HepG2 (cell line): ENCODE results near the gene SERINC2. TPM values are rescaled to one million over a fixed set of nuclear protein-coding genes. Genes with fewer than 3 reads are reported as not detected.

Experiments used
- ATF4 ChIP-seq, 2 experiments: fragments of 450-650 bp in 1 of 2; sonication (generic) in 1 of 2; formaldehyde crosslinking; IDR thresholded peaks; 2 replicates each; pipeline versions ENCODE4 v1.5.0 to v1.8.0; 2020 to 2022; ENCODE audit warnings: mild to moderate bottlenecking in 1 of 2, missing genetic modification reagents in 1 of 2
- ATRX ChIP-seq: sonication (generic); formaldehyde crosslinking; IDR thresholded peaks from 2 replicates; pipeline ENCODE4 v1.4.0; 2020; ENCODE audit warnings: missing genetic modification reagents, borderline replicate concordance
- BCLAF1 ChIP-seq: fragments of 450-650 bp; IDR thresholded peaks from 2 replicates; pipeline ENCODE4 v1.6.1; 2017; ENCODE audit warnings: mild to moderate bottlenecking
- BRCA1 ChIP-seq: sonication (generic); formaldehyde crosslinking; IDR thresholded peaks from 2 replicates; pipeline ENCODE4 v1.4.0; 2020; ENCODE audit warnings: missing genetic modification reagents
- BRD4 ChIP-seq: sonication (generic); formaldehyde crosslinking; IDR thresholded peaks from 2 replicates; pipeline ENCODE4 v1.4.0; 2020; ENCODE audit warnings: missing genetic modification reagents
- HNF4A ChIP-seq: sonication (generic); formaldehyde crosslinking; IDR thresholded peaks from 2 replicates; pipeline ENCODE4 v1.4.0; 2020; ENCODE audit warnings: missing genetic modification reagents
- IRF9 ChIP-seq: sonication (generic); formaldehyde crosslinking; IDR thresholded peaks from 2 replicates; pipeline ENCODE4 v1.8.0; 2022; ENCODE audit warnings: missing genetic modification reagents, mild to moderate bottlenecking, borderline replicate concordance
- NFIB ChIP-seq: sonication (generic); formaldehyde crosslinking; IDR thresholded peaks from 2 replicates; pipeline ENCODE4 v1.9.0; 2021; ENCODE audit warnings: missing genetic modification reagents, mild to moderate bottlenecking, borderline replicate concordance
- RFX5 ChIP-seq: IDR thresholded peaks from 2 replicates; pipeline ENCODE4 v1.6.1; 2011; ENCODE audit warnings: low read depth, low read length, improper control_type of control experiment
- SOX5 ChIP-seq: IDR thresholded peaks from 2 replicates; pipeline ENCODE4 v1.6.1; 2016; ENCODE audit warnings: borderline replicate concordance
- XRCC5 ChIP-seq: fragments of 200-400 bp; formaldehyde crosslinking; optimal IDR thresholded peaks from 2 replicates; pipeline ENCODE3; 2017; ENCODE audit warnings: mild to moderate bottlenecking, low read length
- ZBTB46 ChIP-seq: sonication (generic); formaldehyde crosslinking; IDR thresholded peaks from 2 replicates; pipeline ENCODE4 v1.4.0; 2020; ENCODE audit warnings: mild to moderate bottlenecking, missing genetic modification reagents, borderline replicate concordance
- ZNF143 ChIP-seq: sonication (generic); formaldehyde crosslinking; IDR thresholded peaks from 2 replicates; pipeline ENCODE4 v1.4.0; 2020; ENCODE audit warnings: missing genetic modification reagents
- ZNF282 ChIP-seq: fragments of 450-650 bp; IDR thresholded peaks from 2 replicates; pipeline ENCODE4 v1.6.1; 2018; ENCODE audit not compliant: partially characterized antibody
- ZNF383 ChIP-seq: sonication (generic); formaldehyde crosslinking; IDR thresholded peaks from 2 replicates; pipeline ENCODE4 v1.4.0; 2020; ENCODE audit warnings: missing genetic modification reagents, mild to moderate bottlenecking, borderline replicate concordance
- ZNF609 ChIP-seq: sonication (generic); formaldehyde crosslinking; IDR thresholded peaks from 2 replicates; pipeline ENCODE4 v1.4.0; 2020; ENCODE audit warnings: mild to moderate bottlenecking, missing genetic modification reagents, borderline replicate concordance
- ZNF639 ChIP-seq: conservative IDR thresholded peaks from 2 replicates; pipeline ENCODE4 v1.6.1; 2018; ENCODE audit warnings: missing genetic modification reagents
- ZNF883 ChIP-seq: sonication (generic); formaldehyde crosslinking; IDR thresholded peaks from 2 replicates; pipeline ENCODE4 v1.5.1; 2020; ENCODE audit warnings: mild to moderate bottlenecking, missing genetic modification reagents; ENCODE audit errors: not compliant biosample characterization
- polyA plus RNA-seq, 8 experiments: library from polyadenylated mRNA; depleted of rRNA in 3 of 8; stranded (reverse) in 7 of 8; unstranded in 1 of 8; fragments of >200 nt; fragmentation: Illumina TruSeq in 4 of 8; extraction: Trizol in 4 of 8; gene quantifications; 2 replicates each; pipeline versions ENCODE4 v1.2.1 to v1.2.3, GENCODE V29; 2011 to 2016; ENCODE audit warnings: low read depth in 4 of 8, missing spikeins in 1 of 8, mixed read lengths in 1 of 8; ENCODE audit not compliant: insufficient read depth in 1 of 8
- total RNA-seq, 5 experiments: library from RNA; depleted of rRNA; stranded (reverse); fragments of >200 nt; fragmentation: Illumina TruSeq; extraction: Trizol; gene quantifications; 2 replicates each; pipeline ENCODE4 v1.2.3, GENCODE V29; 2016; ENCODE audit warnings: low read depth in 1 of 5

The SERINC2 gene
- total and polyA plus RNA-seq, 2 of the 13 experiments (the other 11 are each of a cell fraction or from before 2014, with no cell fraction given): 4.8 to 126 TPM

GRCh38 chr1:31417148-31417547 lies 4.1 kb downstream of the SERINC2 start (continued):
- peak; percentile 89 for TF ChIP-seq ZNF609 (CRISPR knock-in tag)
- TF ChIP-seq BRD4 (CRISPR knock-in tag): no peak
- no peak for TF ChIP-seq ZNF143 (CRISPR knock-in tag)
- TF ChIP-seq IRF9 (CRISPR knock-in tag): no peak
- no peak for TF ChIP-seq ZBTB46 (CRISPR knock-in tag)
- no peak for TF ChIP-seq BRCA1 (CRISPR knock-in tag)
- no peak for TF ChIP-seq XRCC5
- no peak for TF ChIP-seq ATF4 (CRISPR knock-in tag; IDR thresholded peaks at IDR 0.05)
- no peak for TF ChIP-seq NFIB (CRISPR knock-in tag)
- TF ChIP-seq HNF4A (CRISPR knock-in tag): peak; percentile 96
- no peak for TF ChIP-seq ZNF282
- TF ChIP-seq SOX5 (CRISPR knock-in tag): peak; percentile 89
- TF ChIP-seq RFX5: no peak
- no peak for TF ChIP-seq ZNF639
- TF ChIP-seq BCLAF1: no peak
- no peak for TF ChIP-seq ATRX (CRISPR knock-in tag)
- no peak for TF ChIP-seq ZNF383 (CRISPR knock-in tag)
- TF ChIP-seq ZNF883 (CRISPR knock-in tag): no peak
